ENCODE data around the gene ITPR3. TPM values are rescaled to one million over a fixed set of nuclear protein-coding genes. Genes with fewer than 3 reads are reported as not detected.

The ITPR3 gene
- total and polyA plus RNA-seq, 8 donors, result 70.8 to 147 (median 94.4) TPM

GRCh38 chr6:33664506-33665057 lies 43.5 kb downstream of the ITPR3 start:
- no peak for ATAC-seq

GRCh38 chr6:33665957-33666356 lies 44.8 kb downstream of the ITPR3 start:
- Histone ChIP-seq H3K27me3 (no peaks in the 10 kb centered on the region), H3K36me3 (peaks cover 0 to 96% of the 10 kb centered on the region in 2 donors), H3K4me1 (no peaks in the 10 kb centered on the region), H3K4me3 (no peak overlapping the region), H3K9me3 (no peaks in the 10 kb centered on the region), H3K27ac (no peak overlapping the region)
- no peak for ATAC-seq
- intact Hi-C loops (cut with DNase I), result no loop called here
- DNase-seq, result no peak
- TF ChIP-seq, protein P1, sequence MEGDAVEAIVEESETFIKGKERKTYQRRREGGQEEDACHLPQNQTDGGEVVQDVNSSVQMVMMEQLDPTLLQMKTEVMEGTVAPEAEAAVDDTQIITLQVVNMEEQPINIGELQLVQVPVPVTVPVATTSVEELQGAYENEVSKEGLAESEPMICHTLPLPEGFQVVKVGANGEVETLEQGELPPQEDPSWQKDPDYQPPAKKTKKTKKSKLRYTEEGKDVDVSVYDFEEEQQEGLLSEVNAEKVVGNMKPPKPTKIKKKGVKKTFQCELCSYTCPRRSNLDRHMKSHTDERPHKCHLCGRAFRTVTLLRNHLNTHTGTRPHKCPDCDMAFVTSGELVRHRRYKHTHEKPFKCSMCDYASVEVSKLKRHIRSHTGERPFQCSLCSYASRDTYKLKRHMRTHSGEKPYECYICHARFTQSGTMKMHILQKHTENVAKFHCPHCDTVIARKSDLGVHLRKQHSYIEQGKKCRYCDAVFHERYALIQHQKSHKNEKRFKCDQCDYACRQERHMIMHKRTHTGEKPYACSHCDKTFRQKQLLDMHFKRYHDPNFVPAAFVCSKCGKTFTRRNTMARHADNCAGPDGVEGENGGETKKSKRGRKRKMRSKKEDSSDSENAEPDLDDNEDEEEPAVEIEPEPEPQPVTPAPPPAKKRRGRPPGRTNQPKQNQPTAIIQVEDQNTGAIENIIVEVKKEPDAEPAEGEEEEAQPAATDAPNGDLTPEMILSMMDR (IDR thresholded peaks at IDR 0.05), result no peak

More at GRCh38 chr6:33664506-33665057, 43.5 kb downstream of the ITPR3 start:
- H3K27ac ChIP-seq, result no peak overlapping the region
- intact Hi-C loops (cut with DNase I), result no loop called here
- no peaks in the 10 kb centered on the region for H3K27me3 ChIP-seq
- no peaks in the 10 kb centered on the region for H3K9me3 ChIP-seq
- H3K36me3 ChIP-seq, result peaks cover 0 to 94% of the 10 kb centered on the region in 2 donors
- no peaks in the 10 kb centered on the region for H3K4me1 ChIP-seq
- no peak overlapping the region for H3K4me3 ChIP-seq
- TF ChIP-seq, protein P1 (IDR thresholded peaks at IDR 0.05), result no peak
- no peak for DNase-seq

DNA sequence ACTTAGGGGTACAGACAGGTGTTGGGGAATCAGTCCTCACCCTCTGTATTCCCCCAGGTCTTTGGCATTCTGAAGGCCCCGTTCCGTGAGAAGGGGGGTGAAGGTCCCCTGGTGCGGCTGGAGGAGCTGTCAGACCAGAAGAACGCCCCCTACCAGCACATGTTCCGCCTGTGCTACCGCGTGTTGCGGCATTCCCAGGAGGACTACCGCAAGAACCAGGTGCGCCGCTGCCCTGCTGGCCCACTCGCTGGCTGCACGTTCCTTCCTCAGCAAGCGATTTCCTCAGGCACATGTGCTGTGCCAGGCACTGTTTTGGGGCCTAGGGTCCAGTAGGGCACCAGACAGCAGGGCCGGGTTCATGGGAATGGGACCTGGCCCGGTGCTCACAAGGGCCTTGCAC lies 46.0 kb downstream of the ITPR3 start:
- TF ChIP-seq, protein P1 (IDR thresholded peaks at IDR 0.05), result no peak
- ATAC-seq, result no peak
- Histone ChIP-seq H3K36me3 (peaks cover 0 to 99% of the 10 kb centered on the region in 2 donors), H3K27me3 (no peaks in the 10 kb centered on the region), H3K27ac (no peak overlapping the region), H3K9me3 (no peaks in the 10 kb centered on the region), H3K4me3 (no peak overlapping the region), H3K4me1 (no peaks in the 10 kb centered on the region)
- no peak for DNase-seq
- intact Hi-C loops (cut with DNase I), result no loop called here

GRCh38 chr6:33667776-33668175 lies 46.7 kb downstream of the ITPR3 start:
- TF ChIP-seq, protein P1 (IDR thresholded peaks at IDR 0.05), result no peak
- Histone ChIP-seq H3K36me3 (peaks cover 0 to 96% of the 10 kb centered on the region in 2 donors), H3K4me3 (no peak overlapping the region), H3K27me3 (no peaks in the 10 kb centered on the region), H3K9me3 (no peaks in the 10 kb centered on the region), H3K27ac (no peak overlapping the region), H3K4me1 (peaks cover 0 to 3% of the 10 kb centered on the region in 2 donors)
- DNase-seq (no peak), ATAC-seq (no peak)
- intact Hi-C loops (cut with DNase I), result no loop called here

- Histone ChIP-seq H3K36me3 (peaks cover 0 to 96% of the 10 kb centered on the region in 2 donors), H3K4me3 (no peak overlapping the region), H3K4me1 (peaks cover 0 to 8% of the 10 kb centered on the region in 2 donors), H3K27me3 (no peaks in the 10 kb centered on the region), H3K9me3 (no peaks in the 10 kb centered on the region), H3K27ac (no peak overlapping the region)
- TF ChIP-seq, protein P1 (IDR thresholded peaks at IDR 0.05), result no peak
- intact Hi-C loops (cut with DNase I), result no loop called here
- ATAC-seq (no peak), DNase-seq (peak in 1 of 4 donors; percentile 57)
Measured at GRCh38 chr6:33668328-33668727, 47.2 kb downstream of the ITPR3 start.

All from left lung (tissue), 10 donors.